MCF 10A (cell line): ENCODE results near the gene PKD2. TPM values are rescaled to one million over a fixed set of nuclear protein-coding genes. Genes with fewer than 3 reads are reported as not detected.
A peak's percentile ranks its signal among the peaks of the same experiment; 100 is the strongest.

Source experiments
- BruUV-seq: library from RNA; stranded (reverse); fragments of 400-500 nt; replicated peaks from 2 replicates; lab custom pipeline; 2021; lab: Mats Ljungman, UMichigan
- CTCF ChIA-PET: fragments of 300-600 bp; sonication (Branson Sonifier 250); formaldehyde crosslinking; extraction: SDS; loops from one replicate; lab custom pipeline; 2021; ENCODE audit warnings: antibody characterized with exemption, inconsistent platforms; lab: Yijun Ruan, JAX
- POLR2A ChIA-PET: fragments of 300-600, 350-650 bp; sonication (Branson Sonifier 250); formaldehyde crosslinking; extraction: SDS; loops from one replicate; lab custom pipeline; 2020; ENCODE audit warnings: antibody characterized with exemption, inconsistent platforms; lab: Yijun Ruan, JAX
- DNase-seq: peaks from one replicate; pipeline ENCODE4 v3.0.0-alpha.2; 2018; ENCODE audit not compliant: unreplicated experiment
- H3K27ac Mint-ChIP-seq: one replicate; pipeline ENCODE4 v1.8.0; 2022; ENCODE audit warnings: mild to moderate bottlenecking, low read depth, mixed read lengths; ENCODE audit not compliant: unreplicated experiment
- H3K27me3 Mint-ChIP-seq: one replicate; pipeline ENCODE4 v1.8.0; 2022; ENCODE audit warnings: mixed read lengths; ENCODE audit not compliant: insufficient read depth, unreplicated experiment
- H3K36me3 Mint-ChIP-seq: one replicate; pipeline ENCODE4 v1.8.0; 2022; ENCODE audit warnings: mild to moderate bottlenecking, moderate library complexity, mixed read lengths; ENCODE audit not compliant: insufficient read depth, unreplicated experiment
- H3K4me1 Mint-ChIP-seq: one replicate; pipeline ENCODE4 v1.8.0; 2022; ENCODE audit warnings: mixed read lengths; ENCODE audit not compliant: insufficient read depth, unreplicated experiment
- H3K4me3 Mint-ChIP-seq: one replicate; pipeline ENCODE4 v1.8.0; 2022; ENCODE audit warnings: mild to moderate bottlenecking, moderate library complexity, mixed read lengths; ENCODE audit not compliant: unreplicated experiment
- H3K9me3 Mint-ChIP-seq: one replicate; pipeline ENCODE4 v1.8.0; 2022; ENCODE audit warnings: mixed read lengths; ENCODE audit not compliant: unreplicated experiment
- CTCF ChIP-seq: fragments of 200-600 bp; IDR thresholded peaks from one replicate; pipeline ENCODE4 v1.8.0; 2022; ENCODE audit warnings: antibody characterized with exemption, mild to moderate bottlenecking; ENCODE audit not compliant: unreplicated experiment
- intact Hi-C: fragments of 100-400 bp; cut with micrococcal nuclease; formaldehyde crosslinking; loops from 2 replicates; pipeline ENCODE4 v1.14.1; 2022
- total RNA-seq: library from RNA; stranded (reverse); gene quantifications from 2 replicates; pipeline ENCODE4 v1.2.3, GENCODE V29; 2022

Gene PKD2
- total RNA-seq, 1 experiment from 2014 or later, result 29.5 TPM

GRCh38 chr4:88108747-88109122 is 101.3 kb downstream of the PKD2 start:
- Mint-ChIP-seq H3K27ac (no peak overlapping the region), H3K9me3 (no peaks in the 10 kb centered on the region), H3K4me1 (peaks cover 11% of the 10 kb centered on the region), H3K27me3 (no peaks in the 10 kb centered on the region), H3K4me3 (no peak overlapping the region), H3K36me3 (no peaks in the 10 kb centered on the region)
- DNase-seq, result no peak
- CTCF ChIA-PET, result interaction anchor here (0.6 to 1.2 kb wide), 2 partner anchors 108 to 411 kb away, joined by 3 to 5 read pairs; no protein-coding TSS in a partner anchor
- BruUV-seq, result no TSS peak
- intact Hi-C loops, result no loop called here
- TF ChIP-seq CTCF, result no peak
- POLR2A ChIA-PET, result no interaction called here

GRCh38 chr4:88109123-88109881 is 101.9 kb downstream of the PKD2 start:
- POLR2A ChIA-PET, result interaction anchor here (0.7 to 1.0 kb wide), 2 partner anchors 10 to 1166 kb away, joined by 3 read pairs; no protein-coding TSS in a partner anchor
- Mint-ChIP-seq H3K4me1 (peaks cover 11% of the 10 kb centered on the region), H3K9me3 (no peaks in the 10 kb centered on the region), H3K27ac (no peak overlapping the region), H3K27me3 (no peaks in the 10 kb centered on the region), H3K4me3 (no peak overlapping the region), H3K36me3 (no peaks in the 10 kb centered on the region)
- CTCF ChIA-PET, result interaction anchor here (1.2 to 1.4 kb wide), 3 partner anchors 76 to 107 kb away, joined by 3 to 6 read pairs (median 4); no protein-coding TSS in a partner anchor
- DNase-seq, result no peak
- no peak for TF ChIP-seq CTCF
- no TSS peak for BruUV-seq
- intact Hi-C loops, result no loop called here

- Mint-ChIP-seq H3K4me3 (no peak overlapping the region), H3K27ac (no peak overlapping the region), H3K36me3 (no peaks in the 10 kb centered on the region), H3K27me3 (no peaks in the 10 kb centered on the region), H3K4me1 (peaks cover 5% of the 10 kb centered on the region), H3K9me3 (no peaks in the 10 kb centered on the region)
- CTCF ChIA-PET, result interaction anchor here (0.6 to 1.4 kb wide), 4 partner anchors 78 to 140 kb away, joined by 3 to 6 read pairs (median 4); no protein-coding TSS in a partner anchor
- DNase-seq, result peak; percentile 42
- BruUV-seq, result no TSS peak
- POLR2A ChIA-PET, result interaction anchor here (0.6 to 1.2 kb wide), 3 partner anchors 13 to 354 kb away, joined by 3 to 5 read pairs (median 4); no protein-coding TSS in a partner anchor
- intact Hi-C loops, result no loop called here
- no peak for TF ChIP-seq CTCF
Observed at GRCh38 chr4:88110826-88111225, 103.4 kb downstream of the PKD2 start.

GRCh38 chr4:88112856-88113255 is 105.4 kb downstream of the PKD2 start:
- no peaks in the 10 kb centered on the region for H3K27me3 Mint-ChIP-seq
- H3K27ac Mint-ChIP-seq, result no peak overlapping the region
- intact Hi-C loops, result no loop called here
- ChIA-PET POLR2A (interaction anchor here (0.7 to 1.8 kb wide), 2 partner anchors 10 to 103 kb away, joined by 4 to 6 read pairs; no protein-coding TSS in a partner anchor), CTCF (interaction anchor here (1.1 kb wide), 1 partner anchor 58 kb away, joined by 4 read pairs; no protein-coding TSS in a partner anchor)
- no peak for DNase-seq
- no peaks in the 10 kb centered on the region for H3K9me3 Mint-ChIP-seq
- H3K36me3 Mint-ChIP-seq, result no peaks in the 10 kb centered on the region
- H3K4me1 Mint-ChIP-seq, result no peaks in the 10 kb centered on the region
- no peak for TF ChIP-seq CTCF
- no peak overlapping the region for H3K4me3 Mint-ChIP-seq
- no TSS peak for BruUV-seq
